ENCODE results near the gene TLL1. TPM values are rescaled to one million over a fixed set of nuclear protein-coding genes. Genes with fewer than 3 reads are reported as not detected.

Gene TLL1
- total RNA-seq, 2 experiments from 2014 or later, result not detected

DNA sequence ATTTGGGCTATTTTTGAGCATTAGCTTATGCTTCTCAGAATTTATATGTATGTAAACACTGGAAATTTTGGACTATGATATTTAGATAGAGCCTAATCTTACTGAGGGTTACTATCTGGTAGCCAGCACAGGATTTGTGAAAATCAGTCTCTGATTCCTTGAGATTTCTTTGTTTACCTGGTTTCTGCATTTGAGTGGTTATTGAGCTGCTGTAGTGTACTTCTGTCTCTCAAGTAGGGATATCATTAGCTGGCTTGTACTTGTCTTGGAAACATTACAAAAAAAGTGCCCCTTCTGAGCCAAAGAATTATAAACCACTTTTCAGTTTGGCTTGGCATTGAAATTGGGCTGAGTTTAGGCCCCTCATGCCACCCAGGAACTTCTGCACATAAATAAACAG lies 49.7 kb downstream of the TLL1 start:
- H3K4me1 Mint-ChIP-seq, result no peaks in the 10 kb centered on the region
- no peak for DNase-seq
- ChIA-PET CTCF (no interaction called here), POLR2A (no interaction called here)
- H3K4me3 Mint-ChIP-seq, result no peak overlapping the region
- H3K27ac Mint-ChIP-seq, result no peak overlapping the region
- no peaks in the 10 kb centered on the region for H3K36me3 Mint-ChIP-seq (ENCODE audit: low read depth)
- no peaks in the 10 kb centered on the region for H3K9me3 Mint-ChIP-seq
- H3K27me3 Mint-ChIP-seq, result no peaks in the 10 kb centered on the region

DNA sequence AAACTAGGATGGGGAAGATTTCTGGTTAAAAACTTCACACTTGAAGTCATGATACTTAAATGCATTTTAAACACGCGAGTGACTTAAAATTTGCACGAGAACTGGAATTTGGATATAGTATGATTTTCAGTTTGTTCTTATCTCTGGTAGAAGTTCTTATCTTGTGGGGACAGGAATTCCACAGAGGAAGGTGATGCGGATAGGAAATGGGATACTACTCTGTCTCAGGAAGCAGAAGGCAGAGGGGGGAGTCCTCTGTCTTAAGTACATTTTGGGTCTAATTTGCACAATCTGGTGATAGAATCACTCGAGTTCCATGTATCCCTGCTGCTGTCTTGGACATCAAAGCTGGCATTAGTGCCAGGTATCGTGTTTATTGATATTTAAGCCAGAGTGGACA lies 53.3 kb downstream of the TLL1 start:
- Mint-ChIP-seq H3K36me3 (ENCODE audit: low read depth) (no peaks in the 10 kb centered on the region), H3K9me3 (no peaks in the 10 kb centered on the region), H3K4me1 (no peaks in the 10 kb centered on the region), H3K27me3 (no peaks in the 10 kb centered on the region), H3K4me3 (no peak overlapping the region), H3K27ac (no peak overlapping the region)
- no peak for DNase-seq
- ChIA-PET POLR2A (no interaction called here), CTCF (no interaction called here)

DNA sequence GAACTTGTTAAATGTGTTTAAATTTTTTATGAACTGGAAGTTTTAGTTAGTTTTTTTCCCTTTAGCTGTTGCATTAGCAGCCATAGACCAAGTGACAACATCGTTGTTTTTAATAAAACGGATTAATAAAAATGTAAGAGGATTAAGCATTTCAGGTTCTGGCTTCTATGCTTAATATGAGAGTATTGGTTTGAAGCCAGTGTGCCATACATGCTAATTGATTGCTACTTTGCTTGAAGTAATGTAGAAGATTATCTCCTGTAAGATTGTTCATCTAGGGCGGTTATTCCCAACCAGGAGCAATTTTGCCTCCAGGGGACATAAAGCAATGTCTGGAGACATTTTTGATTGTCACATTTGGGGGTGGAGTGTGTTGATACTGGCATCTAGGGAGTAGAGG lies 54.3 kb downstream of the TLL1 start:
- CTCF ChIA-PET, result no interaction called here
- no peak overlapping the region for H3K27ac Mint-ChIP-seq
- no peaks in the 10 kb centered on the region for H3K36me3 Mint-ChIP-seq (ENCODE audit: low read depth)
- H3K9me3 Mint-ChIP-seq, result no peaks in the 10 kb centered on the region
- POLR2A ChIA-PET, result no interaction called here
- no peak overlapping the region for H3K4me3 Mint-ChIP-seq
- no peaks in the 10 kb centered on the region for H3K27me3 Mint-ChIP-seq
- DNase-seq, result no peak
- no peaks in the 10 kb centered on the region for H3K4me1 Mint-ChIP-seq

DNA sequence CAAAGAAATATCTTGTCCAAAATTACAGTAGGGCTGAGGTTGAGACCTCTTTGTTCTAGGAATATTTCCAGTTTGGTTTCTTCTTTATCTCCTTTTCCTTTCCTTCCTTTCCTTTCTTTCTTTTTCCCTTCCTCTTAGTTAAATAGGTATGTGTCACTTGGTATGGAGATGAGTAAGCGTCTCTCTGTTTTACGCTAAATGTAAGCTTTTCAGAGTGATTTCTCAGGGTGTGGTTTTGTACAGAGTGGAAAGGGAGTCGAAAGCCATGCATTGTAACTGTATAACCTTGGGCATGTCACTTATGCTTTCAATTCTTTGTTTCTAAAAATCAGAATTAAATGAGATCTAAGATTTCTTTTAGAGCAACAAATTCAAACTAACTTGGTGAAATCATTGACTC lies 54.8 kb downstream of the TLL1 start:
- ChIA-PET CTCF (no interaction called here), POLR2A (no interaction called here)
- no peaks in the 10 kb centered on the region for H3K27me3 Mint-ChIP-seq
- no peaks in the 10 kb centered on the region for H3K4me1 Mint-ChIP-seq
- H3K9me3 Mint-ChIP-seq, result no peaks in the 10 kb centered on the region
- no peak overlapping the region for H3K27ac Mint-ChIP-seq
- no peaks in the 10 kb centered on the region for H3K36me3 Mint-ChIP-seq (ENCODE audit: low read depth)
- H3K4me3 Mint-ChIP-seq, result no peak overlapping the region
- DNase-seq, result no peak

DNA sequence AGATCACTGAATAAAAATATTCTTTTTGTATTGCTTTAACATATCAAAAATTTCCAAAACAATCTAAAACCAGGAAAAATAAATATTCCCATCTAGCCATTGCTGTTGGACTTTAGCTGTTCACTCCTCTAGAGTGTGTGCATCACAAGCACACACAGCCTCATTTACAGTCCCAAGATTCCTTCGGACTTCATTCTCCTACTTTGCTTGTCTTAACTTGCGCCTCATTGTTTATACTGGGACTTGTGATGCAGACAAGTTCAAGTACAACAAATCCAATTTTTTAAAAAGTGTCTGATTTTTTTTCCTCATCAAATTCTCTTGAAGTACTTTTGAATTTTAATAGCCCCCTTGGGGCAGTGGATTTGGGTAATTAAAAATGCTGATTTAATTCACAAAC lies 55.6 kb downstream of the TLL1 start:
- Mint-ChIP-seq H3K4me1 (no peaks in the 10 kb centered on the region), H3K4me3 (no peak overlapping the region), H3K36me3 (ENCODE audit: low read depth) (no peaks in the 10 kb centered on the region), H3K27me3 (no peaks in the 10 kb centered on the region), H3K9me3 (no peaks in the 10 kb centered on the region), H3K27ac (no peak overlapping the region)
- no peak for DNase-seq
- ChIA-PET POLR2A (no interaction called here), CTCF (no interaction called here)

DNA sequence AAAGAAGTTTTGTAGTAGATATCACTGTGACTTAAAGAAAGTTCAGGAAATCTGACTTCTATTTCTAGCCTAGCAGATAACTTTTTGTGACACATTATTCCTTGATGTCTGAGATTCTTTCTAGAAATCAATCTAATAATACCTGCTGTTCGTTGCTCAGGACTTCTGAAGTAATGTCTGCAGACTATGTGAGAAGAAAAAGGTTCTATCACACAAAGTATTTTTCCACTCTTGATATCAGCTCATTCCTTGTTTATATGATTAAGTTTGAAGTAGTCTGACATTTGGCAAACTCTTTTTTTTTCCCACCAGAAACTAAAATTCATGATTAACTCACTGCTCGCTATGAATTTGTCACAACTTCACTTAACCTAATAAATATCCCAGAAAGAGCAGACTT lies 56.6 kb downstream of the TLL1 start:
- Mint-ChIP-seq H3K9me3 (no peaks in the 10 kb centered on the region), H3K4me3 (no peak overlapping the region), H3K36me3 (ENCODE audit: low read depth) (no peaks in the 10 kb centered on the region), H3K27ac (no peak overlapping the region), H3K27me3 (no peaks in the 10 kb centered on the region), H3K4me1 (no peaks in the 10 kb centered on the region)
- ChIA-PET POLR2A (no interaction called here), CTCF (no interaction called here)
- DNase-seq, result no peak

DNA sequence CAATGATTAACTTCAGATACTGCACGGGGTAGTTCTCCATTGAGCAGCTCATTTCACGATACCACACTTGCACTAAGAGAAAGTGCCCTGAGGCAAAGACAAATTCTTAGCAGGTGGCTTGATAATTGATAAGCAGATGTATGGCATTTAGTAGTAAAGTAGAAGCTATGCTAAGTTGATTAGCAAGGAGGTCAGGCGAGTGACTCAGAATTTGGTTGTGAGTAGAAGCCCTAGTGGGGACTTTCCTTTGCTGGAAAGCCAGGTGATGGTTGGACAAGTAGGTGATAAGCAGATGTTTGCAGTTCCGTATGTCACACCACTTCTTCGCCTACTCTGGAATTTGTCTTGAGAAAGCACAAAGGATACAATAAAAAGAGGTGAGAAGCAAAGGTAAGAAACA lies 58.7 kb downstream of the TLL1 start:
- Mint-ChIP-seq H3K27ac (no peak overlapping the region), H3K27me3 (no peaks in the 10 kb centered on the region), H3K9me3 (no peaks in the 10 kb centered on the region), H3K4me3 (no peak overlapping the region), H3K36me3 (ENCODE audit: low read depth) (no peaks in the 10 kb centered on the region), H3K4me1 (no peaks in the 10 kb centered on the region)
- CTCF ChIA-PET, result no interaction called here
- POLR2A ChIA-PET, result no interaction called here
- DNase-seq, result no peak

DNA sequence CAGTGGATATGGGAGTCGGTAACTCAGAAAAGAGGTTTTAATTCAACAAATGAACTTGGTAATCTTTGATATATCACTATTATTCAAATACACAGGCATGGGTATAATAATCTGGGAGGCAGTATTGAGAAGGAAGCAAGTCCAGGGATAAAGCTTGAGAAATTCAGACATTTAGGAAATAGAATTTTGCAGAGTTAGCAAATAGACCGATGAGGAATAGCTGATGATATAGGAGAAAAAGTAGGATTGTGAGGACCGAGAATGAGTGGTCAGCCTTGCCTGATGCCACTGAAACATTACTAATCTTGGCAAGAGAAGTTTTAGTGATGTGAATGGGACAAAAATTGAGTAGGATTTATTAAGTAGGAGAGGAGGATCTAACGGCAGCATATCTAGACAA lies 71.9 kb downstream of the TLL1 start:
- no peak for DNase-seq
- no peaks in the 10 kb centered on the region for H3K36me3 Mint-ChIP-seq (ENCODE audit: low read depth)
- ChIA-PET POLR2A (no interaction called here), CTCF (no interaction called here)
- no peaks in the 10 kb centered on the region for H3K4me1 Mint-ChIP-seq
- H3K4me3 Mint-ChIP-seq, result no peak overlapping the region
- H3K27me3 Mint-ChIP-seq, result no peaks in the 10 kb centered on the region
- H3K27ac Mint-ChIP-seq, result no peak overlapping the region
- H3K9me3 Mint-ChIP-seq, result peaks cover 7% of the 10 kb centered on the region

DNA sequence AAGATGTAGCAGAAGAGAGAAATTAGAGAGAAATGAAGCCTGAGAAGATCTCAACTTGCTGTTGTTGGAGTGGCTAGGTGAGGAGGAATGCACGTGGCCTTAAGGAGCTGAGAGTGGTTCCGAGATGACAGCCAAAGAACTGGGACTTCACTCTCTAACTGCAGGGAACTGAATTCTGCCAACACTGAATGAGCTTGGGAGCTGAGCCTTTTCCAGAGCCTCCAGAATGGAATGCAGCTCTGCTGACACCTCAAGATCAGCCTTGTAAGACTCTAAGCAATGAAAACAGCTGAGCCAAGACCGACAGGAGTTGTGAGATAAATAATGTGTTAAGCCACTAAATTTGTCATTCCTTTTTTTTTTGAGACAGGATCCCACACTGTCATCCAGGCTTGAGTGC lies 73.0 kb downstream of the TLL1 start:
- ChIA-PET CTCF (no interaction called here), POLR2A (no interaction called here)
- DNase-seq, result no peak
- Mint-ChIP-seq H3K9me3 (peaks cover 7% of the 10 kb centered on the region), H3K27me3 (no peaks in the 10 kb centered on the region), H3K36me3 (ENCODE audit: low read depth) (no peaks in the 10 kb centered on the region), H3K4me1 (no peaks in the 10 kb centered on the region), H3K4me3 (no peak overlapping the region), H3K27ac (no peak overlapping the region)

DNA sequence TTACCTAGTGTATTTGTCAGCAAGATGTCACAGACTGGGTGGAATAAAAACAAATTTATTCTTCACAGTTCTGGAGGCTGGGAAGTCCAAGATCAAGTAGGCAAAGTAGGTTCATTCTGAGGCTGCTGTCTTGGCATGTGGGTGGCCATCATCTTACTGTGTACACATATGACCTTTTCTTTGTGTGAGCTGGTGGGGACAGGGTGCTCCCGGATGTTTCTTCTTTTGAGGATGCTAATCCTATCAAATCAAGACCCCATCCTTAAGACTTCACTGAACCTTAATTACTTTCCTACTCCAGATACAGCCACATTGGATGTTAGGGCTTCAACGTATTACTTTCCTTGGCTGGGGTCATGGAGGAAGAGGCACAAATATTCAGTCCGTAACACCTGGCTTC lies 74.0 kb downstream of the TLL1 start:
- H3K4me1 Mint-ChIP-seq, result no peaks in the 10 kb centered on the region
- H3K27ac Mint-ChIP-seq, result no peak overlapping the region
- ChIA-PET POLR2A (no interaction called here), CTCF (no interaction called here)
- no peak overlapping the region for H3K4me3 Mint-ChIP-seq
- no peaks in the 10 kb centered on the region for H3K36me3 Mint-ChIP-seq (ENCODE audit: low read depth)
- H3K9me3 Mint-ChIP-seq, result peaks cover 4% of the 10 kb centered on the region
- no peaks in the 10 kb centered on the region for H3K27me3 Mint-ChIP-seq
- DNase-seq, result no peak

DNA sequence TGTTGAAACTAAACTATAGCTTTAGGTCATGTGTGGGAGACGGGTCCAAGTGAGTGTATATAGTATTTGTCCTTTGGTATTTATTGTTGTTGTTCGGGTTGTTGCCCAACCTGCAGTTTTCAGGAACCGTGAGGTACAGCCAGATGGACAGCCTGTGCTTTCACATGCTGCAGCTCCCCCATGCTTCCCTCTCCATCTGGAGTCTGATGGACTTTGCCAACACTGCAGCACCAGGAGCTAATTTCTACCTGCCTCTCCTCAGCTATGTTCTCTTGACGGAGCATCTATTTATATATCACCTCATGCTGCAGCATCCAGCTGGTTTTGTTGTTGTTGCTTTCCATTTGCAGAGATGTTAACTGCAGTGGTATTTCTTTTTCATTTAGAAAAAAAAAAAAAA lies 80.1 kb downstream of the TLL1 start:
- Mint-ChIP-seq H3K36me3 (ENCODE audit: low read depth) (no peaks in the 10 kb centered on the region), H3K9me3 (peaks cover 2% of the 10 kb centered on the region), H3K4me1 (no peaks in the 10 kb centered on the region), H3K27ac (no peak overlapping the region), H3K27me3 (no peaks in the 10 kb centered on the region), H3K4me3 (no peak overlapping the region)
- POLR2A ChIA-PET, result no interaction called here
- CTCF ChIA-PET, result no interaction called here
- no peak for DNase-seq

DNA sequence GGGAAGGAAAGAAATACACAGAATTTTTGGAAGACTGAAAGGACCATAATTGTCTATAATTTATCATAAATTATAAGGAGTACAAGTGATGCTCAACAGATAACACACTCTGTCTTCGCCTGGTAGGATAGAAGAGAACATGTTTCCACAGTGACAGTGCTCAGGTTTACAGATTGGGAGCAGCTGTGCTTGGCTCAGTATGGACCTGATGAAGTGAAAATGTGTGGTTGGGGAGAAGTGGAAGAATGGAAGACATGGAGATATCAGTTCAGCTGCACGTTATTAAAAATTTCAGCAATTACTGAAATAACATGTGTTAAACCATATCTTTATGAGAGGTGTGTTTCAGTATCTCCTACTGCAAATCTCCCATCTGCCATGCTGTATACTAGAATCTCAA lies 90.6 kb downstream of the TLL1 start:
- no peak for DNase-seq
- POLR2A ChIA-PET, result no interaction called here
- CTCF ChIA-PET, result no interaction called here

DNA sequence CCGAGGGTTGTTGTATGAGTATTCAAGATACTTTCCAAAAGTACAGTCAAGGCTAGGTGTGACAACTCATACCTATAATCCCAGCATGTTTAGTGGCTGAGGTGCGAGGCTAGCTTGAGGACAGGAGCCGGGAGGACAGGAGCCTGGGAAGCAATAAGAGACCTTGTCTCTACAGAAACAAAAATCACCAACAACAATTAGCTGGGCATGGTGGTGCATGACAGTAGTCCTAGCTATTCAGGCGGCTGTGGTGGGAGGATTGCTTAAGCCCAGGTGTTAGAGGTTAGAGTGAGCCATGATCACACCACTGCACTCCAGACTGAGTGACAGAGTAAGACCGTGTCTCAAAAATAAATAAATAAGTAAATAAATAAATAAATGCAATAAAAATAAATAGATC lies 91.6 kb downstream of the TLL1 start:
- H3K27ac Mint-ChIP-seq, result no peak overlapping the region
- peaks cover 5% of the 10 kb centered on the region for H3K9me3 Mint-ChIP-seq

More for the DNA sequence above, 90.6 kb downstream of the TLL1 start:
- H3K4me3 Mint-ChIP-seq, result no peak overlapping the region
- H3K27ac Mint-ChIP-seq, result no peak overlapping the region
- no peaks in the 10 kb centered on the region for H3K4me1 Mint-ChIP-seq
- no peaks in the 10 kb centered on the region for H3K27me3 Mint-ChIP-seq
- peaks cover 5% of the 10 kb centered on the region for H3K9me3 Mint-ChIP-seq
- no peaks in the 10 kb centered on the region for H3K36me3 Mint-ChIP-seq (ENCODE audit: low read depth)

DNA sequence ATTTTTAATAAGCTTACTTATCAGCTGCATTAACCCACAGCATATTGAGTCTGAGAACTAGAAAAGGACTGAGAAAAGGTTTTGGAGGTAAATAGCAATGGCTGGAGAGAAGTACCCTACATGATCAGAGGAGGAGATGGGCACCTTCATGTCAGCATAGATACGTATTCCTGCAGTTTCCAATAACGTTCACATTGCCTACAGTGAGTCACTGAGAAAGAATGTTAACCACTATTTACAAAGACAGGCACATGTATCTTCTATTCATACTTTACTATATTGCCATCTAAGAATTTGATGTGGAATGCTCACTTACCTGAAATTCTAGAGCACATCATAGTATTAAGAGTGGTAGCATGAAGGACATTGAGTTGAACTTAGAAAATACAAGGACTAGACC lies 92.5 kb downstream of the TLL1 start:
- H3K27me3 Mint-ChIP-seq, result no peaks in the 10 kb centered on the region
- no peaks in the 10 kb centered on the region for H3K4me1 Mint-ChIP-seq
- no peaks in the 10 kb centered on the region for H3K36me3 Mint-ChIP-seq (ENCODE audit: low read depth)
- POLR2A ChIA-PET, result no interaction called here
- peaks cover 5% of the 10 kb centered on the region for H3K9me3 Mint-ChIP-seq
- CTCF ChIA-PET, result no interaction called here
- no peak overlapping the region for H3K4me3 Mint-ChIP-seq
- DNase-seq, result no peak
- no peak overlapping the region for H3K27ac Mint-ChIP-seq

More for the DNA sequence above, 91.6 kb downstream of the TLL1 start:
- Mint-ChIP-seq H3K27me3 (no peaks in the 10 kb centered on the region), H3K4me1 (no peaks in the 10 kb centered on the region), H3K36me3 (ENCODE audit: low read depth) (no peaks in the 10 kb centered on the region), H3K4me3 (no peak overlapping the region)
- CTCF ChIA-PET, result no interaction called here
- DNase-seq, result no peak
- POLR2A ChIA-PET, result no interaction called here

DNA sequence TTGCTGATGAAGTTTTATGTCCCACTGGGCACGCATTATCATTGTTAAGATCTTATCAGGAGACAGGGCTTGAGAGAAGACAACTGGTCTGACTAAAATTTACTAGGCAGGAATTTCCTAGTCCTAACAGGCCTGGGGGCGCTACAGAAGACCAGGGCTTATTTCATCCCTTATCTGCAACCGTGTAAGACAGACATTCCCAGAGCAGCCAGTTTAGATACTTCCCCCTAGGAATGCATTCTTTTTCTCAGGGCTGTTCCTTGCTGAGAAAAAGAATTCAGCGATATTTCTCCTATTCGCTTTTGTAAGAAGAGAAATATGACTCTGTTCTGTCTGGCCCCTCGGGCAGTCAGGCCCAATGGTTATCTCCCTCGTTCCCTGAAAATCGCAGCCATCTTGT lies 93.8 kb downstream of the TLL1 start:
- Mint-ChIP-seq H3K4me3 (no peak overlapping the region), H3K4me1 (no peaks in the 10 kb centered on the region), H3K9me3 (peaks cover 5% of the 10 kb centered on the region), H3K27ac (no peak overlapping the region), H3K27me3 (no peaks in the 10 kb centered on the region), H3K36me3 (ENCODE audit: low read depth) (no peaks in the 10 kb centered on the region)
- ChIA-PET CTCF (no interaction called here), POLR2A (no interaction called here)
- DNase-seq, result no peak

Measured in activated CD4-positive, alpha-beta memory T cell treated with anti-CD3 and anti-CD28 coated beads, Interleukin-2, amount 10 ng/mL, durations not matched to agents 7 days and 5 days (primary cell).